HG02571 (cell line): ENCODE measurements around the gene PHF19.

Experiments
- ATAC-seq: cut with Tn5 transposase; IDR thresholded peaks from one replicate; pipeline ENCODE4 v1.9.1; 2021; ENCODE audit warnings: mild to moderate bottlenecking, moderate library complexity; ENCODE audit not compliant: unreplicated experiment

PHF19 gene

GRCh38 chr9:120892748-120893610 is 16.0 kb upstream of the PHF19 start:
- ATAC-seq: peak; percentile 60

GRCh38 chr9:120891884-120892747 is 15.1 kb upstream of the PHF19 start:
- peak; percentile 33 for ATAC-seq

DNA sequence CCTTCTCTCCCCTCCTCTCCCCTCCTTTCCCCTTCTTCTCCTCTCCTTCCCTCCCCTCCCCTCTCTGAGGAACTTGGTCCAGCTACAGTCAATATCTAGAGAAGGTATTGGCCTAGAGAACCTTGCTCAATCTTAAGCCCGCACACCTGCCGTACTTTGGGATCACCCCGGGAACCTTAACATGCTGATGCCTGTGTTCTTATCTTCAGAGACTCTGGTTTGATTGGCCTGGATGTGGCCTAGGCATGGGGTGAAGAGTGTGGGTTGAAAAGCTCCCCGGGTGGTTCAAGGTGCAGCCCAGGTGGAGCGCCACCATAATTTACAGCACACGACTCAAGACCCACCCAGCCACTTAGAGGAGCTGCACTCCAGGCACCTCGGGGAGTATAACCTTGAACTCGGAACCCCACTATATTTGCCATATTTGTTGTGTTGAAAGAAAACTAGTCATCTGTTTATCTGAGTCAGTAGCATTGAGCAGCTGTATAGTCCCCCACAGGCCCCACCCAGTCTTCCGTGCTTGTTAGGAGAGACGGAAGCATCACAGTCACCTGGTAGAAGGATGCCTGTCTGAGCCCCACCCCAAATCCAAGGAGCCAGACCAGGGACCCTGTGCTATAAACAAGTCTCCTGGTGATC is 14.4 kb upstream of the PHF19 start:
- ATAC-seq: no peak

DNA sequence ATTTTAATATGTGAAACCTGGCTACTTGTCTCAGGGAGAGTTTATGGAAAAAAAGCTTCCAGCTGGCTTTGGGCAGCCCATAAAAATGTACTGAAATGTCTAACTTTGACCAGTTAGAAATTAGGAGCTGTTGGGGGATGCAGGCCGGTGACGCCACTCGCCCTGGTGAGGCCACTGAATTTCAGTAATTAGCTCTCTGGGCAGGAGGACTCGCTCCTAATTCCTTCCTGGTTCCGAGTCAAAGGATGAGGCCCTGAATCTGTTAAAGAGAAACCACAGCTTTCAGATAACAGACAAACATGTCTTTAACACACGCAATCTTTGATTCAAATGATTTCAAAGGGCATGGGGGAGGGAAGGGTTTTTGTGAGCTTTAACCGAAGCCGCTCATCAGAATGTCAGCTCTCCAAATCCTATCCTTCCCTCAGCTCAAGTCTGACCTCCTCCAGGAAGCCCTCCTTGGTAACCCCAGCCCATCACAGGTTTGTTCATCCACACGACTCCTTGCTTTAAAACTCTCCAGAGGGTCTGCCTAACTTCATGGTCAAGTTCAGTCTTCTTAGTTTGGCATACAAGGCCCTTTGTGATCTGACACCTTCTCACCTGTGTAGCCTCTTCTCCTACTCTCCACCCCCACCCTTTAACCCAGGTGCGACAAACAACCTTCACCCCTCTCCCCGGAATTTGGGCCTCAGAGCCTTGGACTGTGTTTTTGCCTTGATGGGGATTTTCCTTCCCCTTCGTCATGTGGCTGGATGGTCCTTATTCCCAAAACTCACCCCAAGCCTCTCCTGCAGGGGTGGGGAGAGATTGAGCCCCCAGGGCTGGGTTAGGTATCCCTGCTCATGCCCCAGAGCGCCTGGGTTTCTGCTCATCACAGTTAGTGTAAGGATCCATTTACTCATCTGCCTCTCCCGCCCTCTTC is 13.6 kb upstream of the PHF19 start:
- ATAC-seq: no peak

- no peak for ATAC-seq
These were observed 12.8 kb upstream of the PHF19 start for GRCh38 chr9:120889606-120890271.

DNA sequence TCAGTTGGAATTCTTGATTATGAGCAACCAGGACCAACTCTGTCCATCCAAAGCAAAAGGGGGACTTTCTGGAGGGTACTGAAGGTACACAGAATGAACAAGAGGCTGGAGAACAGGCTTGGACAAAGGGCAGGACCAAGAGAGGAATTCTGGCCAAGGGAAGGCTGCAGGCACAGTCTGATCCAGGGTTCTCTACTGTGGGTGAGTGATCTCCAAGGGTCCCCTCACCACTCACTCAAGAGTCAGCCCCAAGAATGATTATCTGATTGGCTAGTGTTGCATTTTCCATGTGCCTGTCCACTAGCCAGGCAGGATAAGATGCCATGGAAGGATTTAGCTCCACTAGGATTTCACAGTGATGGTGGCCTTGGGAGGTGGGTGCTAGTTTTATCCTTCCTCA is 11.6 kb upstream of the PHF19 start:
- ATAC-seq: no peak

DNA sequence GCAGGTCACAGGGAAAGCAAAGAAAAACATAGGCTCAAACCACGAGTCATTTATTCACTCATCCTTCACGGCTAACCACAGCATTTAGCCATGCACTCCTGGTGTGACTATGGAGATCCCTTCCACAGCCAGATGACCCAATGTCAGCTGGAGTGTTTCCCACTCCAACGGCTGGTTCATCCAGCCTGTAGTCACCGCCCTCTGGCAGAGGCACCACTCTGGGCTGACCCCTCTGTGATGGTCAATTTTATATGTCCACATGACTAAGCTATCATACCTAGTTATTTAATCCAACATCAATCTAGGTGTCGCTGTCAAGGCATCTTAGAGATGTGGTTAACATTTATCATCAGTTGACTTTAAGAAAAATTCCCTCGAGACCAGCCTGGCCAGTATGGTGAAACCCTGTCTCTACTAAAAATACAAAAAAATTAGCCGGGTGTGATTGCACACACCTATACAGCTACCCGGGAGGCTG is 9.5 kb upstream of the PHF19 start:
- no peak for ATAC-seq

GRCh38 chr9:120885958-120886357 is 9.0 kb upstream of the PHF19 start:
- ATAC-seq: no peak

- ATAC-seq: no peak
These were observed 8.5 kb upstream of the PHF19 start for GRCh38 chr9:120885457-120885856.

GRCh38 chr9:120883608-120883996 is 6.6 kb upstream of the PHF19 start:
- ATAC-seq: no peak

DNA sequence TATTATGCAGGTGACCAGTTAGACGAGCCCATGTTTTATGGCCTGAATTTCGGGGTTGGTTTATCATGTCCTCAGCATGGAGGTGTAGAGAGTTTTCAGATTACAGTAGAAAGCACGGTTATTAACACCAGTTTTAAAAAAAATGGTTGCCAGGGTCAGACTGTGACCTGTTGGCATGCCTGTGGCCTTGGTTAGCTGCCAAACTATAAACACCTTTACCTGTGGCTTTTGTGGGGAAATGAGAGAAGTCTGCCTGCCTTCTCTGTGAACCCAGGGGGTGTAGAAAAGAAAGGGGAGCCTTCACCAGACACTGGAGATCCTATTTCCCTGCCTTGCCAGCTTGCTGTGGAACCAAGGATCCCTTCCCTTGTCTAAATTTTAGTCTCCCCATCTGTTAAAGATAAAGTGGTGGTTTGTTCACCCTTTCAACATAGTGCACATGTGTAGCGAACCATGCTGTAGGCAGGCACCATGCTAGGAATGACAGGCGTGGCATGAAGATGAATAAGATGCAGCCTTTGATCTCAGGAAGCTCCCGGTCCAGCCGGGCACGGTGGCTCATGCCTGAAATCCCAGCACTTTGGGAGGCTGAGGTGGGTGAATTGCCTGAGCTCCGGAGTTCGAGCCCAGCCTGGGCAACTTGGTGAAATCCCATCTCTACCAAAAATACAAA is 6.1 kb upstream of the PHF19 start:
- no peak for ATAC-seq

DNA sequence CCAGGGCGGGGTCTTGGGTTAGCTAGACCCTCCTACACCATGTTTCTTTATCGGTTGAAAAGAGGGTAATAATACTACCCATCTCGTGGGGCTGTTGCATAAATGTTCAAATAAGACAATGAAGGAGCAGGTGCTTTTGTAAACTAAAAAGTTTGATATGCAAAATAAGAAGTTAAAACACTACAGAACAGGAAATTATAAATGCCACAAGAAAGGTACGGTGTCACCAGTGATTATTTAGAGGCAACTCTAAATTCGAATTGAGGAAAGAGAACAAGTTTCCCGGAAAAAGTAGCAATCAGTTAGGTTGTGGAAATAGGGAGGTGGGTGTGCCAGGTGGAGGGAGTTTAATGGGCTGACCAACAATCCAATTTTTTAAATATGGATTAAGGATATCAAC is 2.5 kb upstream of the PHF19 start:
- no peak for ATAC-seq

DNA sequence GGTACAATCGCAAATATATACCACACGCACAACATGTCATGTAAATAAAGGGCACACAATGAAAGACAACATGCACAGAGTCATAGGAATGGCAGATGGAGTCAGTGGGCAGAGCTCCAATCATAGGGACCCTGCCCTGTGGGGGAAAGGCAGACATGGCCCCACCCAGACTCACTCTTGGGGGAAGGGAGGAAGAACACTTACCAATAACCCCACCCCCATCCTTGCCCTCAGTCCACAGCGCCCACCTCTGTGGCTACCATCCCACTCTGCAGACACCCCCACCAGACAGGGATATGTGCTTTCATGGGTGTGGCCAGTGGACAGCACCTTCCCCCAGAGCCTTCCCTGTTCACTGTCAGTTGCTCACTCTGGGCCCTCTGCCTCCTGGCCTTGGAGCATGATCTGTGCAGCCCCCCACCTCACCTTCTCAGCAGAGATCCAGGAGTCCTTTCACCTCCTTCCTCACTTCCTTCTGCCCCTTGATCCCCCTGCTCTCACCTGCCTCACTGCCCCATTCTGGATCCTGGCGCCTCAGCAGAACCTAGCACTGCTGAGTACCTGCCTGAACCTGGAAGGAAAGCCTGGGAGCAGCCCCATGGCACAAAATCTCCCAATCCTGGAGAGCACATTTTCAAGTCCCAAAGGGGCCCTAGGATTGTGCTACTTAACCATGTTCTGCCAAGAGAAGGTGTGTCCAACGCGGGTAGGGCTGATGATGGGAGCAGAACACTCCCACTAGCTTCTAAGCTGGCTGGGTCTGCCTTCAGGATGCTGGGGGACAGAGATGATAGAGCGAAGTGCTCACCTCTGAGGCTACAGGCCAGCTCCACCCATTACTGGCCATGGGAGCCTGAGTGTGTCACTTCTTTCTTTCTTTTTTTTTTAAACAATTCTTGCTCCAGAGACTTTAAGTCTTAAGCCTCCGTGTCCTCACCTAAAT is 1.5 kb upstream of the PHF19 start:
- no peak for ATAC-seq

- ATAC-seq: peak; percentile 31
These were observed 467 bp upstream of the PHF19 start for GRCh38 chr9:120877276-120878034.

DNA sequence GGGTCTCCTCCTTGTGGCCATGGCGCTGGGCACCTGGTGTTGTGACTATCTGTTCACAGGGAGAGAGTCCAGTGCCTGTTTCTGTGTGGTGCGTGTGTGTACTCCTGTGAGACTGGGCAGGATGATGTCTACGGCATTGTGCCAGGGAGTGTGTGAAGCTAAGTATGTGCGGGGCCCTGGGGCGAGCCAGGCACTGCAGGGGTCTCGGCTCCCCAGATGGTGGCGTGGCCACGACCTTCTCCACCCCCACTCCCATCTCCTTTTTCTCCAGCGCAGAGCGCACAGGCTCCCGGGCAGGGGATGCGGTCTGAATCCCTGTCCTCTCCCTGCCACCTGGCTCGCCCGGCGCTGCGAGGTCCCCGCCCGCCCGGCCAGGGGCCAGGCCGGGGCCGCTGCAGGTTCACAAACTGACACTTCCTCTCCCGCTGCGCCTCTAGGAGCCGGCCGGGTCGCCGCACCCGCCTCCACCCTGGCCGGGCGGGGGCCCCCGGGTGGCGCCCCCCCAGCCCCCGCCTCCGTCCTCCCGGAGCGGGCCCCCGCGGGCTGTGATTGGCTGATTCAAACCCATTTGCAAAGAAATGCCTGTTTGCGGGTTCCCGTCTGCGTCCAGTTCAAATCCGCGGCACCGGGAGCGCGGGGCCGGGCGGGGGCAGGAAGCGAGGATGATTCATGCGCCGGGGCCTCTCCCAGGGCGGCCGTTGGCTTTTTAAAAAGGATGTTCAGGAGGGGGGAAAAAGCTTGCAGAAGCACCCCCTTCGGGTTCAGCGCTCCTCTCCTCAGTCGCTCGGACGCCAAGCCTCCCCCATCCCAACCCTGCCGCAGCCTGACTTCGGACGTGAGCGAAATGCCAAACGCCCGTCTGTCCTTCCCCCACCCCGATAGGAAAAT is 790 bp downstream of the PHF19 start:
- ATAC-seq: peak; percentile 52

DNA sequence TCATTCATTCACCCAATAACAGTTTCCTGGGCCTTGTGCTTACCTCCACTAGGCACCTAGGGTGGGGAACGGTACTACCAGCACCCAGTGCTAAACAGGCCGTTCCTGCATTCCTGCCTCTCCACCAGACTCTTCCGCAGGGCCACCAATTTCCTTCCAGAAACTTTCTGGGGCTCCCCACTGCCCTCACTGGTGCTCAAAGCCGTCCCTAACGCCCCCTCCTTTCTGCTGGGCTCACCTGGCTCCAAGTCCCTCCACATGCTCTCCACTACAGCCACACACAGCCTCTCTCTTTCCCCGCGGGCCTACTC is 1.4 kb downstream of the PHF19 start:
- ATAC-seq: peak; percentile 2

DNA sequence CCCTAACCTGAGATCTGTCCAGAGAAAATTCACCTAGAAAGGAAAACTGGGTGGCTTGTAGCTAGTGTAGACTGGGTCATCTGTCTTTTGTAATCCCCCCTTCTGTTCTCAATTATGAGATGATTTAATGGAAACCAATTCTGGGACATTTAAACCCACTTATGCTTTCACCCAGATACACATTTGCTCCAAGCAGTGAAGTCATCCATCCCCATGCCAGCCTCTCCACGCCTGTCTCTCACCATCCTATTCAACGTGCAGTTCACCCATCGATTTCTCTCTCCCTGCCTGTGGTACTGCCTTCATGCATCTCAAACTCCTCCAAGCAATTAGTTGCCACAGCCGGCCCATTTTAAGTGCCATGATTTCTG is 1.8 kb downstream of the PHF19 start:
- no peak for ATAC-seq
